C4-2B (cell line): Measurements from ENCODE around the gene PTDSS2.

ENCODE experiments used
- H3K27ac ChIP-seq: fragments of 450-650 bp; 2 replicates; pipeline ENCODE4 v1.5.1; 2017
- ZFX ChIP-seq: fragments of 450-650 bp; IDR thresholded peaks from 2 replicates; pipeline ENCODE4 v1.6.1; 2017
- TF ChIP-seq, protein P1 (sequence below): fragments of 450-650 bp; conservative IDR thresholded peaks from 2 replicates; pipeline ENCODE4 v1.5.1; 2017; ENCODE audit warnings: mild to moderate bottlenecking

The PTDSS2 gene

DNA sequence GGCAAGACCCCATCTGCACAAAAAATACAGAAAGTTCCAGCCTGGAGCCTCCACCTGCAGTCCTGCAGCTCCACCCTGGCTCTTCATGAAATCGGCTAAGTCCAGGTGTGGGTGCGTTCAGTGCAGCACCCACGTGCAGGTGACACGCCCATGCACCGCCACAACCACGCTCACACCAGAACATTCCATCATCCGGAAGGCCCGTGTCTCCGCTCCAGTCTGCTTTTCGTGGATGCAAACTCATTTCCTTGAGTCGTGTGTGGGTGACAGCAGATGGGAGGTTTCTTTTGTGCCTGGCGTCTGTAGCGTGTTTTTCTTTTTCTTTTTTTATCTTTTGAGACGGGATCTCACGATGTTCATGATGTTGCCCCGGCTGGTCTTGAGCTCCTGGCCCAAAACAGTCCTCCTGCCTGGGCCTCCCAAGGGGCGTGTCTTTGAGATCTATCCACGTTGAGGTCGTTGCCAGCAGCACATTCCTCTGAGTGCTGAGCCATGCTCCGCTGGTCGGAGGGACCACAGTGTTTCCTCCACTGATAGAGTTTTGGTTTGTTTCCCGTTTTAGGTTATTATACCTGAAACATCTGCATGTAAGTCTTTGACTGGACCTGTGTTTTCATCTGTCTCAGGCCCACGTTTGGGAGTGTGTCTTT lies 7.2 kb downstream of the PTDSS2 start:
- no peak overlapping the region for H3K27ac ChIP-seq
- TF ChIP-seq ZFX: no peak
- TF ChIP-seq, protein P1, sequence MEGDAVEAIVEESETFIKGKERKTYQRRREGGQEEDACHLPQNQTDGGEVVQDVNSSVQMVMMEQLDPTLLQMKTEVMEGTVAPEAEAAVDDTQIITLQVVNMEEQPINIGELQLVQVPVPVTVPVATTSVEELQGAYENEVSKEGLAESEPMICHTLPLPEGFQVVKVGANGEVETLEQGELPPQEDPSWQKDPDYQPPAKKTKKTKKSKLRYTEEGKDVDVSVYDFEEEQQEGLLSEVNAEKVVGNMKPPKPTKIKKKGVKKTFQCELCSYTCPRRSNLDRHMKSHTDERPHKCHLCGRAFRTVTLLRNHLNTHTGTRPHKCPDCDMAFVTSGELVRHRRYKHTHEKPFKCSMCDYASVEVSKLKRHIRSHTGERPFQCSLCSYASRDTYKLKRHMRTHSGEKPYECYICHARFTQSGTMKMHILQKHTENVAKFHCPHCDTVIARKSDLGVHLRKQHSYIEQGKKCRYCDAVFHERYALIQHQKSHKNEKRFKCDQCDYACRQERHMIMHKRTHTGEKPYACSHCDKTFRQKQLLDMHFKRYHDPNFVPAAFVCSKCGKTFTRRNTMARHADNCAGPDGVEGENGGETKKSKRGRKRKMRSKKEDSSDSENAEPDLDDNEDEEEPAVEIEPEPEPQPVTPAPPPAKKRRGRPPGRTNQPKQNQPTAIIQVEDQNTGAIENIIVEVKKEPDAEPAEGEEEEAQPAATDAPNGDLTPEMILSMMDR: no peak

DNA sequence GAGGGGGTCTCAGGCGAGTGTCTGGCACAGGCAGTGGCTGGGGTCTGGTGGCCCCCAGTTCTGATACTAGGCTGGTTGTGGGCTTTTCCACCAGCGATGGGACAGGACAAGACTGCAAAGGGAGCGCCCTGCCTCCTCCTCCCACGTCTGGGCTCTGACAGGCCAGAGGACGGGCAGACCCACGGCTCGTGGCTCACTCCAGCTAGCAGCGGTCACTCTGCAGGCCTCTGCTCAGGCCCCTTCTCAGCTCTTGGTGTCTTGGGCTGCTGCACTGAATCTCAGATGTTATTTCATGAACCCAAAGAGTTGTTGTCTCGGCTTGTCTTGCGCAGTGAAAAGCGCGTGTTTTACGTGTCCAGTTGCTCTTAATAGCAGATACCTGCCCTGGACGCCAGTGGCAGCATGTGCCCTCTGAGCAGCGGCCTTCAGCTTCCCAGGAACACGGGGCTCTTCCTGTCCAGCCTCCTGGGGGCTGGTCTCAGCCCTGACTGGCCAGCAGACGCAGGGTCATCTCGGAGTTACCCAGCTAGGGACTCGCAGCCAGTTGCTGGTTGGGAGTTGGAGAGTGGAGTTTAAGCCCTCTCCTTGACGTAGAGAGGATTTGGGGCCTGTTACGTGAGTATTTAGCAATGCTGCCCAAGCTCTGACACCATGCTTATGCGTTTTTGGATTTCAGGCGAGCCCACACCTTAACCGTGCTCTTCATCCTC lies 9.6 kb downstream of the PTDSS2 start:
- no peak for TF ChIP-seq ZFX
- TF ChIP-seq, protein P1: no peak
- no peak overlapping the region for H3K27ac ChIP-seq

DNA sequence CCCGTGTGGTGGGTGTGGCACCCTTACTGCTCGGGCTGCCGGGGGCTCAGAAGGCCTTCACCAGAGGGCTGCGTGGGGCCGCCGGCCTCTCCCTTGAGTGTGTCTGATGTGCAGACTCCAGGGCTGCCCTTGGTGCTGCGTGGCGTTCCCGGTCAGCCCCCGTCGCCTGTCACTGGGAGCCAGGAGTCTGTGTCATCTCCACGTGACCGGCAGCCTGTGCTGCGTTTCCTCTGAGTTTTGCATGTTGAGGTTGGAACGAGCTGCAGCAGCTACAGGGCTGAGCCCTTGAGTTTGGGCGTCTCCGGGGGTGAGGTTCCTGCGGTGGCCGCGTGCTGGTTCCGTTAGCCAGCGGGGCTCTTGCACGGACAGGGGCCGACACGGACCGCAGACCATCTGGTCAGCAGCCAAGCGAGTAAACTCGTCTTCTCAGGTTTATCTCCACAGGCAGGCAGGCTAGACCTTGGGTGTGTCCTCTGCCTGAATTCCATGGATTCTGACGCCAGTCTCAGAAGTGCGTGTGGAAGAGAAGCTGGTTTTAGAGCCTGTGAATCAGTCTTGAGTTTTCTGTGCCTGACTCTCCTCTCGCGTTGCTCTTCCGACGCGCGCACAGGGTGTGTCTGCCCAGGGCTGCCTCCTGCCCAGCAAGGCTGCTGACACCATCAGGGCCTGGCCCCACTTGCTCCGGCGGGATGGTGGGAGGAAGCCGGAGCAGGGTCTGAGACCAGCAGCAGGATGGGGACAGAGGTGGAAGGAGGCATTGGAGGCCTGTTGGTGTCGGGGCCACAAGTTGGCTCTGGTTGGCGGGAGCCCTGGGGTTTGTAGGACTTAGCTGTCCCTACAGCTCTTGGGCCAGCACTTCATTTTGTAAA lies 10.5 kb downstream of the PTDSS2 start:
- no peak overlapping the region for H3K27ac ChIP-seq
- TF ChIP-seq, protein P1: no peak

DNA sequence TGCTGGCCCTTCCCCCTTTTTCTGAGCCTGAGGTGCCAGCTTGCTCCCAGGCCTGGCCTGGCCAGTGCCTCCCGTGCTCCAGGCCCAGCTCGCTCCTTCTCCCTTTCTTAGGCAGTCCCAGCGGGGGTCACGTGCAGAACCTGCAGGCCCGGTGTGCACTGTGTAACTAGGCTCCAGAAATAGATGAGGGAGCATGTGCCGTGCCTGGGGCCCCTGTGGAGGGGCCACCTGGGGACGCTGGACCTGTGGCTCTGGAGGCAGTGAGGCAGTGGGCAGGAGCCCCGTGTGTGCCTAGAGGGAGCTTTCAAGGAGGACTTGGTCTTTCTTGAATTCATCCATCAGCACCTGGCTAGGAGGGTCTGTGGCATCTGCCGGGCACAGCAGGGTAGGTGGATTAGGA lies 11.5 kb downstream of the PTDSS2 start:
- TF ChIP-seq, protein P1: no peak
- no peak for TF ChIP-seq ZFX
- H3K27ac ChIP-seq: no peak overlapping the region

DNA sequence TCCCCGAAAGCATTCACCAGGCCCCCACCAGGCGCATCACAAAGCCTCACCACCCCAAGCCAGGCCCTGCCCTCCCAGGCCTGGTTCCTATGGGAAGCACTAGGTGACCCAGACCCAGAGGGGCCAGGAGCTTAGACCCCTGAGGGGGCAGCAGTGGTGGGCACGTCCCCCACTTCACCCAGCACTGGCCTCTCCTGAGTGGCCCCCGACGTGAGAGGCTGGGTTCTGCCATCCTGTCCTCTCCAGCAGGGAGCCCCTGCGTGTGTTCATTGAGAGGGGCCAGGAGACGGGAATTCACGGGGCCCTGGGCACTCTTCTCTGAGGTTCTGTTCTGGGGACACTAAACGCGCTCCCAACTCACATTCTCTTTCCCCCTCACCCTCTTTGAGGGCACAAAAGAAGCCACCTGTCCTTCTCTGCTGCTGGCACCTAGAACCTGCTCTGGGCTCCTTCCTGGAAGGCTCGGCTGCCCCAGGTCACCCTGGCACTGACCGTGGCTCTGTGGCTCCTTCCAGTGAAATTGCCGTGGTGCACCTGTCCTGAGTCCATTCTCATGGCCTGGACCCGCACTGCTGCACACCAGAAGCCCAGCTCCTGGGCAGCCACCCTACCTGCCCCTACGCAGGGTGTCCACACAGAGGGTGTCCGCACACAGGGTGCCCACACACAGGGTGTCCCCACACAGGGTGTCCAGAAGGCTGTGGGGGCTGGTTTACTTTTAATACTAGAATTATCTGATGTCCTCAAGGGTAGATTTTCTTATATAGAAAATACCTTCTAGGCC lies 12.2 kb downstream of the PTDSS2 start:
- no peak overlapping the region for H3K27ac ChIP-seq
- TF ChIP-seq ZFX: no peak
- TF ChIP-seq, protein P1: no peak

DNA sequence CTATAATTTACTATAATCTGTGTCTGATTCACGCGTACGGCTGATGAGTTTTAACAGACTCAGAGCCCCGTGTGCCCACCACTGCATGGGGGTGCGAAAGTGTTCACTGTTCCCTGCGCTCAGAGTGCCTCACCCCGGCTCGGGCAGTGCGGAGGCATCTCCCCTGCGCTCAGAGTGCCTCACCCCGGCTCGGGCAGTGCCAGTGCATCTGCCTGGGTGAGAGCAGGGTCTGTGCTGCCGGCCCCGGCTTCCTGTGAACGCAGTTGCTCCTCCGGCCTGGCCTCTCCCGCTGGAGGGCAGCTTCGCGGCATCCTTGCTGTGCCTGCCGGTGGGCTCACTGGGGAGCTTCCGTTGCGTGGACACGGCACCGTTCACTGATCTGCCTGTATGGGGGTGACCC lies 14.2 kb downstream of the PTDSS2 start:
- TF ChIP-seq, protein P1: no peak
- TF ChIP-seq ZFX: no peak
- H3K27ac ChIP-seq: no peak overlapping the region
